ENCODE measurements around the gene PIP4P1. TPM values are rescaled to one million over a fixed set of nuclear protein-coding genes. Genes with fewer than 3 reads are reported as not detected.

The PIP4P1 gene
- total and polyA plus RNA-seq, 2 experiments from 2014 or later = 20.9 to 26.4 TPM

DNA sequence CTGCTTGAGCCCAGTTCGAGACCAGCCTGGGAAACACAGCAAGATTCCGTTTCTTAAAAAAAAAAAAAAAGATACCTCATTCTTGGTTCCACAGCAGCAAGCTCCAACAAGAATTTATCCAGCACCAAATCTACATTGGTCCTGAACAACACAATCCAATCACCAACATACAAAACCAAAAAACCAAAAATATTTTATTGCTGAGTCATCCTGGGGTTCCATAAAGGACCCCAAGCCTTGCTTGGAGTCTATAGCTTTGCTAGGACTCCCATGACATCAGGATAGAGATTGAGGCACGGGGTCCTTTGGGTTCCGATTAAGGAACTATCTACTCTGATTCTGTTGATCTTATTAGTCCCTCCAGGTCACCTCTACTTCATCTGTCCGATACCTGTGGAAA lies 14.3 kb downstream of the PIP4P1 start:
- H3K79me2 ChIP-seq (replicated peaks; ENCODE audit: insufficient read depth) = no peaks in the 10 kb centered on the region
- H3K27me3 Mint-ChIP-seq (ENCODE audit: insufficient read depth, low read depth, poor library complexity) = no peaks in the 10 kb centered on the region
- H3K4me2 ChIP-seq = no peak overlapping the region
- no peak overlapping the region for H3K4me3 Mint-ChIP-seq
- TF ChIP-seq, protein P1, sequence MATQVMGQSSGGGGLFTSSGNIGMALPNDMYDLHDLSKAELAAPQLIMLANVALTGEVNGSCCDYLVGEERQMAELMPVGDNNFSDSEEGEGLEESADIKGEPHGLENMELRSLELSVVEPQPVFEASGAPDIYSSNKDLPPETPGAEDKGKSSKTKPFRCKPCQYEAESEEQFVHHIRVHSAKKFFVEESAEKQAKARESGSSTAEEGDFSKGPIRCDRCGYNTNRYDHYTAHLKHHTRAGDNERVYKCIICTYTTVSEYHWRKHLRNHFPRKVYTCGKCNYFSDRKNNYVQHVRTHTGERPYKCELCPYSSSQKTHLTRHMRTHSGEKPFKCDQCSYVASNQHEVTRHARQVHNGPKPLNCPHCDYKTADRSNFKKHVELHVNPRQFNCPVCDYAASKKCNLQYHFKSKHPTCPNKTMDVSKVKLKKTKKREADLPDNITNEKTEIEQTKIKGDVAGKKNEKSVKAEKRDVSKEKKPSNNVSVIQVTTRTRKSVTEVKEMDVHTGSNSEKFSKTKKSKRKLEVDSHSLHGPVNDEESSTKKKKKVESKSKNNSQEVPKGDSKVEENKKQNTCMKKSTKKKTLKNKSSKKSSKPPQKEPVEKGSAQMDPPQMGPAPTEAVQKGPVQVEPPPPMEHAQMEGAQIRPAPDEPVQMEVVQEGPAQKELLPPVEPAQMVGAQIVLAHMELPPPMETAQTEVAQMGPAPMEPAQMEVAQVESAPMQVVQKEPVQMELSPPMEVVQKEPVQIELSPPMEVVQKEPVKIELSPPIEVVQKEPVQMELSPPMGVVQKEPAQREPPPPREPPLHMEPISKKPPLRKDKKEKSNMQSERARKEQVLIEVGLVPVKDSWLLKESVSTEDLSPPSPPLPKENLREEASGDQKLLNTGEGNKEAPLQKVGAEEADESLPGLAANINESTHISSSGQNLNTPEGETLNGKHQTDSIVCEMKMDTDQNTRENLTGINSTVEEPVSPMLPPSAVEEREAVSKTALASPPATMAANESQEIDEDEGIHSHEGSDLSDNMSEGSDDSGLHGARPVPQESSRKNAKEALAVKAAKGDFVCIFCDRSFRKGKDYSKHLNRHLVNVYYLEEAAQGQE (IDR thresholded peaks at IDR 0.05; ENCODE audit: unreplicated experiment) = no peak
- no peak for TF ChIP-seq JUNB (IDR thresholded peaks at IDR 0.05; ENCODE audit: unreplicated experiment)
- TF ChIP-seq EZH2phosphoT487 (IDR thresholded peaks at IDR 0.05; ENCODE audit: unreplicated experiment) = no peak
- no peak for TF ChIP-seq POLR2AphosphoS5 (IDR thresholded peaks at IDR 0.05; ENCODE audit: low read depth)
- TF ChIP-seq, protein P2, sequence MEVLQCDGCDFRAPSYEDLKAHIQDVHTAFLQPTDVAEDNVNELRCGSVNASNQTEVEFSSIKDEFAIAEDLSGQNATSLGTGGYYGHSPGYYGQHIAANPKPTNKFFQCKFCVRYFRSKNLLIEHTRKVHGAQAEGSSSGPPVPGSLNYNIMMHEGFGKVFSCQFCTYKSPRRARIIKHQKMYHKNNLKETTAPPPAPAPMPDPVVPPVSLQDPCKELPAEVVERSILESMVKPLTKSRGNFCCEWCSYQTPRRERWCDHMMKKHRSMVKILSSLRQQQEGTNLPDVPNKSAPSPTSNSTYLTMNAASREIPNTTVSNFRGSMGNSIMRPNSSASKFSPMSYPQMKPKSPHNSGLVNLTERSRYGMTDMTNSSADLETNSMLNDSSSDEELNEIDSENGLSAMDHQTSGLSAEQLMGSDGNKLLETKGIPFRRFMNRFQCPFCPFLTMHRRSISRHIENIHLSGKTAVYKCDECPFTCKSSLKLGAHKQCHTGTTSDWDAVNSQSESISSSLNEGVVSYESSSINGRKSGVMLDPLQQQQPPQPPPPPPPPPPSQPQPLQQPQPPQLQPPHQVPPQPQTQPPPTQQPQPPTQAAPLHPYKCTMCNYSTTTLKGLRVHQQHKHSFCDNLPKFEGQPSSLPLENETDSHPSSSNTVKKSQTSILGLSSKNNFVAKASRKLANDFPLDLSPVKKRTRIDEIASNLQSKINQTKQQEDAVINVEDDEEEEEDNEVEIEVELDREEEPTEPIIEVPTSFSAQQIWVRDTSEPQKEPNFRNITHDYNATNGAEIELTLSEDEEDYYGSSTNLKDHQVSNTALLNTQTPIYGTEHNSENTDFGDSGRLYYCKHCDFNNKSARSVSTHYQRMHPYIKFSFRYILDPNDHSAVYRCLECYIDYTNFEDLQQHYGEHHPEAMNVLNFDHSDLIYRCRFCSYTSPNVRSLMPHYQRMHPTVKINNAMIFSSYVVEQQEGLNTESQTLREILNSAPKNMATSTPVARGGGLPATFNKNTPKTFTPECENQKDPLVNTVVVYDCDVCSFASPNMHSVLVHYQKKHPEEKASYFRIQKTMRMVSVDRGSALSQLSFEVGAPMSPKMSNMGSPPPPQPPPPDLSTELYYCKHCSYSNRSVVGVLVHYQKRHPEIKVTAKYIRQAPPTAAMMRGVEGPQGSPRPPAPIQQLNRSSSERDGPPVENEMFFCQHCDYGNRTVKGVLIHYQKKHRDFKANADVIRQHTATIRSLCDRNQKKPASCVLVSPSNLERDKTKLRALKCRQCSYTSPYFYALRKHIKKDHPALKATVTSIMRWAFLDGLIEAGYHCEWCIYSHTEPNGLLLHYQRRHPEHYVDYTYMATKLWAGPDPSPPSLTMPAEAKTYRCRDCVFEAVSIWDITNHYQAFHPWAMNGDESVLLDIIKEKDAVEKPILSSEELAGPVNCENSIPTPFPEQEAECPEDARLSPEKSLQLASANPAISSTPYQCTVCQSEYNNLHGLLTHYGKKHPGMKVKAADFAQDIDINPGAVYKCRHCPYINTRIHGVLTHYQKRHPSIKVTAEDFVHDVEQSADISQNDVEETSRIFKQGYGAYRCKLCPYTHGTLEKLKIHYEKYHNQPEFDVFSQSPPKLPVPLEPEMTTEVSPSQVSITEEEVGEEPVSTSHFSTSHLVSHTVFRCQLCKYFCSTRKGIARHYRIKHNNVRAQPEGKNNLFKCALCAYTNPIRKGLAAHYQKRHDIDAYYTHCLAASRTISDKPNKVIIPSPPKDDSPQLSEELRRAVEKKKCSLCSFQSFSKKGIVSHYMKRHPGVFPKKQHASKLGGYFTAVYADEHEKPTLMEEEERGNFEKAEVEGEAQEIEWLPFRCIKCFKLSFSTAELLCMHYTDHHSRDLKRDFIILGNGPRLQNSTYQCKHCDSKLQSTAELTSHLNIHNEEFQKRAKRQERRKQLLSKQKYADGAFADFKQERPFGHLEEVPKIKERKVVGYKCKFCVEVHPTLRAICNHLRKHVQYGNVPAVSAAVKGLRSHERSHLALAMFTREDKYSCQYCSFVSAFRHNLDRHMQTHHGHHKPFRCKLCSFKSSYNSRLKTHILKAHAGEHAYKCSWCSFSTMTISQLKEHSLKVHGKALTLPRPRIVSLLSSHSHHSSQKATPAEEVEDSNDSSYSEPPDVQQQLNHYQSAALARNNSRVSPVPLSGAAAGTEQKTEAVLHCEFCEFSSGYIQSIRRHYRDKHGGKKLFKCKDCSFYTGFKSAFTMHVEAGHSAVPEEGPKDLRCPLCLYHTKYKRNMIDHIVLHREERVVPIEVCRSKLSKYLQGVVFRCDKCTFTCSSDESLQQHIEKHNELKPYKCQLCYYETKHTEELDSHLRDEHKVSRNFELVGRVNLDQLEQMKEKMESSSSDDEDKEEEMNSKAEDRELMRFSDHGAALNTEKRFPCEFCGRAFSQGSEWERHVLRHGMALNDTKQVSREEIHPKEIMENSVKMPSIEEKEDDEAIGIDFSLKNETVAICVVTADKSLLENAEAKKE (CRISPR knock-in tag; IDR thresholded peaks at IDR 0.05) = no peak
- TF ChIP-seq, protein P3, sequence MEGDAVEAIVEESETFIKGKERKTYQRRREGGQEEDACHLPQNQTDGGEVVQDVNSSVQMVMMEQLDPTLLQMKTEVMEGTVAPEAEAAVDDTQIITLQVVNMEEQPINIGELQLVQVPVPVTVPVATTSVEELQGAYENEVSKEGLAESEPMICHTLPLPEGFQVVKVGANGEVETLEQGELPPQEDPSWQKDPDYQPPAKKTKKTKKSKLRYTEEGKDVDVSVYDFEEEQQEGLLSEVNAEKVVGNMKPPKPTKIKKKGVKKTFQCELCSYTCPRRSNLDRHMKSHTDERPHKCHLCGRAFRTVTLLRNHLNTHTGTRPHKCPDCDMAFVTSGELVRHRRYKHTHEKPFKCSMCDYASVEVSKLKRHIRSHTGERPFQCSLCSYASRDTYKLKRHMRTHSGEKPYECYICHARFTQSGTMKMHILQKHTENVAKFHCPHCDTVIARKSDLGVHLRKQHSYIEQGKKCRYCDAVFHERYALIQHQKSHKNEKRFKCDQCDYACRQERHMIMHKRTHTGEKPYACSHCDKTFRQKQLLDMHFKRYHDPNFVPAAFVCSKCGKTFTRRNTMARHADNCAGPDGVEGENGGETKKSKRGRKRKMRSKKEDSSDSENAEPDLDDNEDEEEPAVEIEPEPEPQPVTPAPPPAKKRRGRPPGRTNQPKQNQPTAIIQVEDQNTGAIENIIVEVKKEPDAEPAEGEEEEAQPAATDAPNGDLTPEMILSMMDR (conservative IDR thresholded peaks at IDR 0.05; ENCODE audit: low read depth in 2 of 2) = no peak
- TF ChIP-seq EZH2 (IDR thresholded peaks at IDR 0.05; ENCODE audit: low read depth, unreplicated experiment) = no peak
- TF ChIP-seq NANOG (IDR thresholded peaks at IDR 0.05; ENCODE audit: borderline replicate concordance) = no peak
- TF ChIP-seq, protein P4, sequence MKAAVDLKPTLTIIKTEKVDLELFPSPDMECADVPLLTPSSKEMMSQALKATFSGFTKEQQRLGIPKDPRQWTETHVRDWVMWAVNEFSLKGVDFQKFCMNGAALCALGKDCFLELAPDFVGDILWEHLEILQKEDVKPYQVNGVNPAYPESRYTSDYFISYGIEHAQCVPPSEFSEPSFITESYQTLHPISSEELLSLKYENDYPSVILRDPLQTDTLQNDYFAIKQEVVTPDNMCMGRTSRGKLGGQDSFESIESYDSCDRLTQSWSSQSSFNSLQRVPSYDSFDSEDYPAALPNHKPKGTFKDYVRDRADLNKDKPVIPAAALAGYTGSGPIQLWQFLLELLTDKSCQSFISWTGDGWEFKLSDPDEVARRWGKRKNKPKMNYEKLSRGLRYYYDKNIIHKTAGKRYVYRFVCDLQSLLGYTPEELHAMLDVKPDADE (IDR thresholded peaks at IDR 0.05) = no peak
- TF ChIP-seq CREB1 (CRISPR knock-in tag; IDR thresholded peaks at IDR 0.05; ENCODE audit: low read depth) = no peak
- no peak for TF ChIP-seq STAT1 (IDR thresholded peaks at IDR 0.05; ENCODE audit: unreplicated experiment)
- no peaks in the 10 kb centered on the region for H3F3A ChIP-seq (replicated peaks; ENCODE audit: low read depth)
- no peak overlapping the region for H3K4me3 ChIP-seq
- H3K9me3 Mint-ChIP-seq = peaks cover 4% of the 10 kb centered on the region; the same call in 1 of the 3 replicates
- H3K4me1 ChIP-seq (ENCODE audit: insufficient read depth) = no peaks in the 10 kb centered on the region
- no peaks in the 10 kb centered on the region for H3K27me3 ChIP-seq (ENCODE audit: insufficient read depth)
- no peaks in the 10 kb centered on the region; the same call in 1 of the 2 replicates for H4K20me1 ChIP-seq (replicated peaks; ENCODE audit: insufficient read depth)
- peaks cover 51% of the 10 kb centered on the region for H3K36me3 ChIP-seq (ENCODE audit: insufficient read depth)
- DNase-seq (ENCODE audit: low spot score) (no peak), ATAC-seq (no peak)
- no peak overlapping the region for H3K27ac ChIP-seq (ENCODE audit: low read depth)
- H3K9me2 ChIP-seq (ENCODE audit: insufficient read depth) = 0 out of 2 replicates have a peak, but pooled peaks cover 9% of the 10 kb centered on the region
- no peak overlapping the region for H2AFZ ChIP-seq
- H3K4me1 Mint-ChIP-seq = no peaks in the 10 kb centered on the region
- H3K27ac Mint-ChIP-seq = peak overlapping the region; percentile 53
- peaks cover 16% of the 10 kb centered on the region for H3K36me3 Mint-ChIP-seq (ENCODE audit: low read depth)

Measured in GM23338 (cell line).